ENCODE measurements around the gene CCDC61. TPM values are rescaled to one million over a fixed set of nuclear protein-coding genes. Genes with fewer than 3 reads are reported as not detected.

Gene CCDC61
- total RNA-seq, 1 experiment from 2014 or later = 16.9 TPM

DNA sequence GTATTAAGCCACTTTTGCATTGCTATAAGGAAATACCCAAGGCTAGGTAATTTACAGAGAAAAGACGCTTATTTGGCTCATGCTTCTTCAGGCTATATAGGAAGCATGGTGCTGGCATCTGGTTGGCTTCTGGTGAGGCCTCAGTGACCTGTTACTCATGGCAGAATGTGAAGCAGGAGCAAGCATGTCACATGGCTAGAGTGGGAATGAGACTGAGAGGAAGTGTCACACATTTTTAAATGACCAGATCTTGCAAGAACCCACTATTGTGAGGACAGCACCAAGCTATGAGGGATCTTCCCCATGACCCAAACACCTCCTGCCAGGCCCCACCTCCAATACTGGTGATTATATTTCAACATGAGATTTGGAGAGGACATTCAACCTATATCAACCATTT lies 71.2 kb downstream of the CCDC61 start:
- Histone ChIP-seq H3K23ac (ENCODE audit: insufficient read length, low read depth, low read length) (no peak overlapping the region), H2AFZ (ENCODE audit: low read length) (no peak overlapping the region), H4K91ac (ENCODE audit: insufficient read length, low read depth, low read length) (no peak overlapping the region), H2BK120ac (ENCODE audit: low read depth, low read length, poor library complexity, severe bottlenecking) (no peak overlapping the region), H3K56ac (ENCODE audit: insufficient read length, low read depth, low read length) (no peak overlapping the region), H3K27ac (ENCODE audit: insufficient read length, low read depth, low read length) (no peak overlapping the region), H3K9ac (ENCODE audit: extremely low read depth, insufficient read length, low read length) (no peak overlapping the region), H3K79me2 (ENCODE audit: insufficient read depth, low read length) (no peaks in the 10 kb centered on the region), H2BK15ac (ENCODE audit: low read depth, low read length) (no peak overlapping the region), H4K8ac (replicated peaks; ENCODE audit: insufficient read length, low read depth, low read length) (no peak overlapping the region), H3T11ph (ENCODE audit: low read length) (no peak overlapping the region), H2BK12ac (ENCODE audit: insufficient read length, low read depth, low read length) (no peak overlapping the region), H3K79me1 (ENCODE audit: insufficient read depth, low read depth, low read length, poor library complexity, severe bottlenecking) (no peaks in the 10 kb centered on the region), H4K5ac (ENCODE audit: insufficient read length, low read depth, low read length) (no peak overlapping the region), H3K4me2 (ENCODE audit: insufficient read depth, insufficient read length, low read length) (no peak overlapping the region), H2AK5ac (ENCODE audit: insufficient read length, low read length) (no peak overlapping the region), H3K27me3 (ENCODE audit: insufficient read depth, low read length) (no peaks in the 10 kb centered on the region), H3K4me1 (ENCODE audit: insufficient read depth, low read length) (no peaks in the 10 kb centered on the region), H3K14ac (ENCODE audit: insufficient read depth, low read length) (no peak overlapping the region), H4K20me1 (ENCODE audit: control insufficient read depth, insufficient read depth, insufficient read length) (no peaks in the 10 kb centered on the region), H2BK5ac (ENCODE audit: insufficient read length, low read length) (no peak overlapping the region), H3K18ac (ENCODE audit: insufficient read length, low read depth, low read length) (no peak overlapping the region), H3K9me3 (ENCODE audit: control insufficient read depth, low read depth, low read length) (no peaks in the 10 kb centered on the region), H2BK20ac (ENCODE audit: low read depth, low read length, poor library complexity, severe bottlenecking) (no peak overlapping the region), H3K23me2 (ENCODE audit: insufficient read length, low read depth, low read length, poor library complexity, severe bottlenecking) (no peaks in the 10 kb centered on the region), H3K4ac (ENCODE audit: low read depth, low read length) (no peak overlapping the region)
- H3K27me3 Mint-ChIP-seq (ENCODE audit: low read depth) = peaks cover 52% of the 10 kb centered on the region
- peaks cover 0 to 2% (median 0%) of the 10 kb centered on the region in 3 experiments; a peak in 2 of 7 replicates for H3K36me3 Mint-ChIP-seq (ENCODE audit: insufficient read depth in 1 of 3, low read depth in 3 of 3)
- TF ChIP-seq, protein P1, sequence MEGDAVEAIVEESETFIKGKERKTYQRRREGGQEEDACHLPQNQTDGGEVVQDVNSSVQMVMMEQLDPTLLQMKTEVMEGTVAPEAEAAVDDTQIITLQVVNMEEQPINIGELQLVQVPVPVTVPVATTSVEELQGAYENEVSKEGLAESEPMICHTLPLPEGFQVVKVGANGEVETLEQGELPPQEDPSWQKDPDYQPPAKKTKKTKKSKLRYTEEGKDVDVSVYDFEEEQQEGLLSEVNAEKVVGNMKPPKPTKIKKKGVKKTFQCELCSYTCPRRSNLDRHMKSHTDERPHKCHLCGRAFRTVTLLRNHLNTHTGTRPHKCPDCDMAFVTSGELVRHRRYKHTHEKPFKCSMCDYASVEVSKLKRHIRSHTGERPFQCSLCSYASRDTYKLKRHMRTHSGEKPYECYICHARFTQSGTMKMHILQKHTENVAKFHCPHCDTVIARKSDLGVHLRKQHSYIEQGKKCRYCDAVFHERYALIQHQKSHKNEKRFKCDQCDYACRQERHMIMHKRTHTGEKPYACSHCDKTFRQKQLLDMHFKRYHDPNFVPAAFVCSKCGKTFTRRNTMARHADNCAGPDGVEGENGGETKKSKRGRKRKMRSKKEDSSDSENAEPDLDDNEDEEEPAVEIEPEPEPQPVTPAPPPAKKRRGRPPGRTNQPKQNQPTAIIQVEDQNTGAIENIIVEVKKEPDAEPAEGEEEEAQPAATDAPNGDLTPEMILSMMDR (conservative IDR thresholded peaks at IDR 0.05) = no peak
- H3K27ac Mint-ChIP-seq = no peak overlapping the region
- no CpG with 5 or more reads among the region's 1 CpG for WGBS (ENCODE audit: extremely low coverage, insufficient read length, low lambda C conversion rate)
- no peak for DNase-seq
- no peaks in the 10 kb centered on the region for H3K4me1 Mint-ChIP-seq
- H3K4me3 Mint-ChIP-seq = no peak overlapping the region
- peaks cover 6 to 7% of the 10 kb centered on the region in 2 experiments; a peak in 4 of 5 replicates for H3K9me3 Mint-ChIP-seq
